B cell (primary cell): ENCODE results near the gene ZNF784. TPM values are rescaled to one million over a fixed set of nuclear protein-coding genes. Genes with fewer than 3 reads are reported as not detected.
A peak's percentile ranks its signal among the peaks of the same experiment; 100 is the strongest.

Experiments
- ATAC-seq: fragments of 200-7000 bp; cut with Tn5 transposase; one replicate; pipeline ENCODE4 v1.10.0; 2021; ENCODE audit warnings: low read depth, mild to moderate bottlenecking, moderate number of reproducible peaks, moderate library complexity
- CTCF ChIA-PET: fragments of 350-600 bp; sonication (Branson Sonifier 250); formaldehyde crosslinking; loops from one replicate; lab custom pipeline; 2021; ENCODE audit warnings: antibody characterized with exemption, inconsistent platforms; lab: Charles Lee
- POLR2A ChIA-PET: fragments of 350-600 bp; sonication (Branson Sonifier 250); formaldehyde crosslinking; loops from one replicate; lab custom pipeline; 2021; ENCODE audit warnings: antibody characterized with exemption; lab: Charles Lee
- DNase-seq: peaks from one replicate; pipeline ENCODE4 v3.0.0; 2013
- H2AFZ ChIP-seq: 2 replicates; pipeline ENCODE4 v1.6.1; 2012; ENCODE audit warnings: mild to moderate bottlenecking, low read depth, low read length; ENCODE audit not compliant: insufficient read depth, poor library complexity, severe bottlenecking
- H3K27ac ChIP-seq, 2 donors: 1 replicate in 1 of 2; 2 replicates in 1 of 2; pipeline ENCODE4 v1.5.1; 2012 to 2013; ENCODE audit warnings: low read length in 2 of 2, mild to moderate bottlenecking in 2 of 2, moderate library complexity in 1 of 2
- H3K27me3 ChIP-seq, 4 experiments: fragments of 200-600 bp in 1 of 4; sonication (generic) in 1 of 4; replicated peaks in 1 of 4; 1 replicate in 2 of 4; 2 replicates in 2 of 4; pipeline versions ENCODE4 v1.6.1 to v1.7.0; 2013 to 2016; ENCODE audit warnings: low read length in 3 of 4, mild to moderate bottlenecking in 2 of 4, mixed read lengths in 1 of 4, moderate library complexity in 1 of 4; ENCODE audit not compliant: insufficient read depth in 4 of 4, control insufficient read depth in 3 of 4; ENCODE audit errors: control extremely low read depth in 1 of 4
- H3K36me3 ChIP-seq, 2 experiments: replicated peaks in 1 of 2; 1 replicate in 1 of 2; 2 replicates in 1 of 2; pipeline versions ENCODE4 v1.6.1 to v1.7.1; 2013; ENCODE audit warnings: low read length in 1 of 2; ENCODE audit not compliant: insufficient read depth in 2 of 2, control insufficient read depth in 1 of 2; ENCODE audit errors: control extremely low read depth in 1 of 2, extremely low read depth in 1 of 2
- H3K4me1 ChIP-seq, 2 donors: fragments of 200-600 bp in 1 of 2; sonication (generic) in 1 of 2; 1 replicate in 1 of 2; 2 replicates in 1 of 2; pipeline versions ENCODE4 v1.5.1 to v1.6.1; 2013 to 2017; ENCODE audit warnings: low read length in 2 of 2; ENCODE audit not compliant: control insufficient read depth in 2 of 2, insufficient read depth in 2 of 2
- H3K4me2 ChIP-seq: replicated peaks from 2 replicates; pipeline ENCODE3; 2012; ENCODE audit warnings: mild to moderate bottlenecking, low read depth, low read length; ENCODE audit not compliant: poor library complexity, severe bottlenecking
- H3K4me3 ChIP-seq, 5 experiments: fragments of 200-600 bp in 1 of 5; sonication (generic) in 1 of 5; 1 replicate in 3 of 5; 2 replicates in 2 of 5; pipeline versions ENCODE4 v1.5.1 to v1.7.0; 2011 to 2016; ENCODE audit warnings: low read length in 4 of 5, mild to moderate bottlenecking in 4 of 5, low read depth in 2 of 5, control low read depth in 1 of 5, moderate library complexity in 1 of 5; ENCODE audit not compliant: insufficient read depth in 1 of 5; ENCODE audit errors: control extremely low read depth in 1 of 5, extremely low read depth in 1 of 5
- H3K79me2 ChIP-seq: fragments of 200-600 bp; sonication (generic); one replicate; pipeline ENCODE4 v1.6.0; 2016; ENCODE audit warnings: low read length; ENCODE audit not compliant: control insufficient read depth, insufficient read depth
- H3K9ac ChIP-seq: fragments of 200-600 bp; sonication (generic); 2 replicates; pipeline ENCODE4 v1.6.1; 2017; ENCODE audit warnings: mild to moderate bottlenecking, low read length, moderate library complexity
- H3K9me3 ChIP-seq, 3 donors: one replicate each; pipeline versions ENCODE4 v1.6.1 to v1.7.1; 2013; ENCODE audit warnings: low read length in 2 of 3; ENCODE audit not compliant: control insufficient read depth in 2 of 3, insufficient read depth in 1 of 3; ENCODE audit errors: control extremely low read depth in 1 of 3
- H4K20me1 ChIP-seq: 2 replicates; pipeline ENCODE4 v1.6.0; 2012; ENCODE audit warnings: mild to moderate bottlenecking, low read length; ENCODE audit not compliant: insufficient read depth, control insufficient read depth, poor library complexity, severe bottlenecking
- H3K27ac Mint-ChIP-seq: one replicate; pipeline ENCODE4 v1.8.0; 2021; ENCODE audit warnings: mixed read lengths
- H3K27me3 Mint-ChIP-seq: one replicate; pipeline ENCODE4 v1.8.0; 2021; ENCODE audit warnings: mixed read lengths
- H3K4me1 Mint-ChIP-seq: one replicate; pipeline ENCODE4 v1.8.0; 2021; ENCODE audit warnings: mixed read lengths
- H3K4me3 Mint-ChIP-seq: one replicate; pipeline ENCODE4 v1.8.0; 2021; ENCODE audit warnings: mixed read lengths
- H3K9me3 Mint-ChIP-seq: one replicate; pipeline ENCODE4 v1.8.0; 2022; ENCODE audit warnings: mixed read lengths; ENCODE audit not compliant: insufficient read depth
- CTCF ChIP-seq: fragments of 200-600 bp; IDR thresholded peaks from one replicate; pipeline ENCODE4 v1.8.0; 2022; ENCODE audit warnings: antibody characterized with exemption, mild to moderate bottlenecking
- EZH2 ChIP-seq: IDR thresholded peaks from 2 replicates; pipeline ENCODE4 v1.6.1; 2012; ENCODE audit warnings: borderline replicate concordance, low read depth, mild to moderate bottlenecking, moderate library complexity, low read length; ENCODE audit not compliant: insufficient read depth, poor library complexity, severe bottlenecking
- WGBS: methylation state at CpG from one replicate; pipeline ENCODE4 v1.1.5; 2013; ENCODE audit warnings: missing lambda C conversion rate; ENCODE audit not compliant: insufficient coverage; 5-methylcytosine and 5-hydroxymethylcytosine counted together
- intact Hi-C: fragments of 100-400 bp; cut with micrococcal nuclease; formaldehyde crosslinking; loops from one replicate; pipeline ENCODE4 v1.10.0; 2022
- polyA plus RNA-seq: library from polyadenylated mRNA; depleted of rRNA; stranded (reverse); fragments of >200 nt; gene quantifications from 2 replicates; pipeline ENCODE4 v1.2.3, GENCODE V29; 2012
- total RNA-seq, 2 donors: library from RNA; stranded (reverse); fragments of 120-200 nt in 1 of 2; gene quantifications; 1 replicate in 1 of 2; 2 replicates in 1 of 2; pipeline versions ENCODE4 v1.2.3 to v1.2.4, GENCODE V29; 2013 to 2022

The ZNF784 gene
- total and polyA plus RNA-seq, 2 donors (not counting 1 experiment from before 2014, with no cell fraction given), result 9.2 to 9.7 TPM

DNA sequence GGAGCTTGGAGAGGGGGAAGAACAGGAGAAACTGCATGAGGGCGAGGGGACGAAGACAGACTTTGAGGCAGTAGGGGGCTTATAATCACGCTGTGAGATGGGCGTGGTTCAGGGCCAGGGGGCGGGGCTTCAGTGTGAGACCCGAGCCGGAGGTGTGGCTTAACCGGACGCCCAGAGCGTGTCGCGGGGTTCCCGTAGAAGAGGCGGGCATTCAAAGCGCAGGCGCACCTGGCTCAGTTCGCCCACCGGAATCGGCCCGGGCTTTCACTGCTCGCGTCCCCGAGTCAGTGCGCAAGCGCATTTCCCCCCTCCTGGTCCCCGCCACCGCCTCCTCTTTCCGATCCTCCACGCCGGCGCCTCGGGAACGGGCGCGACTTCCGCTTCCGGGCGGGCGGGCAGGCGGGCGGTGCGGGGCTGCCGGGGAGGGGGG, 19.1 kb downstream of the ZNF784 start:
- Histone ChIP-seq H3K9me3 (peaks cover 0 to 3% (median 0%) of the 10 kb centered on the region in 3 donors), H2AFZ (peak overlapping the region; percentile 68), H3K27ac (peak overlapping the region; percentile 74 to 85), H3K27me3 (no peaks in the 10 kb centered on the region), H3K4me2 (peak overlapping the region; percentile 97), H3K4me1 (peaks cover 17 to 35% of the 10 kb centered on the region in 2 donors), H3K4me3 (peak overlapping the region; percentile 43 to 84 (median 70)), H3K9ac (peak overlapping the region; percentile 72), H4K20me1 (no peaks in the 10 kb centered on the region), H3K79me2 (peaks cover 41% of the 10 kb centered on the region), H3K36me3 (peaks cover 0 to 13% of the 10 kb centered on the region in 2 experiments)
- DNase-seq (peak; percentile 97), ATAC-seq (peak; percentile 76)
- H3K27me3 Mint-ChIP-seq, result no peaks in the 10 kb centered on the region
- H3K9me3 Mint-ChIP-seq, result no peaks in the 10 kb centered on the region
- no peak for TF ChIP-seq EZH2
- TF ChIP-seq CTCF, result no peak
- ChIA-PET POLR2A (interaction anchor here (1.0 to 1.8 kb wide), 6 partner anchors 13 to 42 kb away, joined by 3 to 6 read pairs (median 5); partner anchors contain the start of genes ZNF579 and ZNF784), CTCF (interaction anchor here (0.6 to 2.9 kb wide), 14 partner anchors 15 to 464 kb away, joined by 3 to 46 read pairs (median 8); partner anchors contain the start of genes KMT5C and ZNF784)
- H3K27ac Mint-ChIP-seq, result peak overlapping the region; percentile 94
- intact Hi-C loops, result loop anchor here (1.0 to 10.0 kb wide), 6 partner anchors 18 to 350 kb away; partner anchors contain the start of genes BRSK1, HSPBP1, PPP6R1 and ZNF580
- H3K4me1 Mint-ChIP-seq, result peaks cover 56% of the 10 kb centered on the region
- H3K4me3 Mint-ChIP-seq, result peak overlapping the region; percentile 86
- 0% methylated on average over 26 of the region's 43 CpGs for WGBS
